Body of pancreas (tissue), 4 donors: Measurements from ENCODE around the gene CUEDC1.

Experiments
- POLR2A ChIP-seq, 3 donors: fragments of 450-650 bp; IDR thresholded peaks; one replicate each; pipeline ENCODE4 v1.6.1; 2016; ENCODE audit warnings: antibody characterized with exemption in 3 of 3, mild to moderate bottlenecking in 2 of 3
- TF ChIP-seq, protein P1 (sequence below), 7 experiments: fragments of 450-650 bp in 4 of 7; fragments of 200-600 bp in 3 of 7; sonication (generic) in 3 of 7; IDR thresholded peaks; one replicate each; pipeline ENCODE4 v1.5.1; 2016 to 2019; ENCODE audit warnings: antibody characterized with exemption in 7 of 7

DNA sequence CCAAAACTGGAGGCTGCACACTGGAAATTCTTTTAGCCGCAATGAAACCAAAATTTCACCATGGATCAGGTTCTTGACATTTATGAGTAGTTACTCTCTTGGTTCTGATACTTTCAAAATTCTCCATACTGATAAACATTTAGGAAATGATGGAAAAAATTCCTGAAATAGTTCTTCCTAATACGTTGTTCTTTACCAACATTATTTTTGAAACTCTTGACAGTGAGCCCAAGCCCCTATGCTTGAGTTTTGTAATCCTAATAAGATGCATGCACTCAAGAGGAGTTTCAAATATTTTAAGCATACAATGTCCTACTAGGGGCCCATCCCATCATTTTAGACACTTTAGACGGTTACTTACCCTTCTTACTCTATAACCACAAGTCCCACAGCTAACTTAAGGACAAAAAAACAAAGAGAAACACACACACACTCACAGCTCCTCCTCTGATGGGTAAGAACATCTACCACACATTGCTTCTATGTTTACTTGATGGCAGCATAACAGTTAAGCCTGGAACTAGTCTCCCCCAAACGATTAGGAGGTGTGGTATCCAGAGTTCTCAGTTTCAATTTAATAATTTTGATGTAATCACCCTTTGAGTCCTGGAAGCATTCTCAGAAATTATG lies 29.2 kb upstream of the CUEDC1 start:
- TF ChIP-seq, protein P1, sequence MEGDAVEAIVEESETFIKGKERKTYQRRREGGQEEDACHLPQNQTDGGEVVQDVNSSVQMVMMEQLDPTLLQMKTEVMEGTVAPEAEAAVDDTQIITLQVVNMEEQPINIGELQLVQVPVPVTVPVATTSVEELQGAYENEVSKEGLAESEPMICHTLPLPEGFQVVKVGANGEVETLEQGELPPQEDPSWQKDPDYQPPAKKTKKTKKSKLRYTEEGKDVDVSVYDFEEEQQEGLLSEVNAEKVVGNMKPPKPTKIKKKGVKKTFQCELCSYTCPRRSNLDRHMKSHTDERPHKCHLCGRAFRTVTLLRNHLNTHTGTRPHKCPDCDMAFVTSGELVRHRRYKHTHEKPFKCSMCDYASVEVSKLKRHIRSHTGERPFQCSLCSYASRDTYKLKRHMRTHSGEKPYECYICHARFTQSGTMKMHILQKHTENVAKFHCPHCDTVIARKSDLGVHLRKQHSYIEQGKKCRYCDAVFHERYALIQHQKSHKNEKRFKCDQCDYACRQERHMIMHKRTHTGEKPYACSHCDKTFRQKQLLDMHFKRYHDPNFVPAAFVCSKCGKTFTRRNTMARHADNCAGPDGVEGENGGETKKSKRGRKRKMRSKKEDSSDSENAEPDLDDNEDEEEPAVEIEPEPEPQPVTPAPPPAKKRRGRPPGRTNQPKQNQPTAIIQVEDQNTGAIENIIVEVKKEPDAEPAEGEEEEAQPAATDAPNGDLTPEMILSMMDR (IDR thresholded peaks at IDR 0.05), result no peak
- no peak for TF ChIP-seq POLR2A (IDR thresholded peaks at IDR 0.05)
